ENCODE results near the gene DAAM1.

DNA sequence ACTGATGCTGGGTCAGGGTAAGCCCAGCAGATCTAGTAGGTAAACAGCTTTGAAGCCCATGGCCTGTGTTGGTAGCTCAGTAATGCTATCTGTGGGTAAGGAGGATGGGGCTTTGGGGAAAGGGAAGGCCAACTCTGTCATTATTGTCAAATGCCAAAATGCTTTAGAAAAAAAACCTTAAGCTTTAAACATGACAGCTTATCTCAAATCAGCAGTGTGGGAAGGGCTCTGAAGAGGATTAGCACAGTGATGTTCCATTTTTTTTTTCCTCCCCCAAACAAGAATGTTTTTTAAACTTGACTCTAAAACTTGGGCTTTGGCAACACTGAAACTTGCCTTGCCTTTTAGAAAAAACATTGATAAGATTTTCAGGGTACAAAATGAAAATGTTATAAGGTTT, 11.7 kb downstream of the DAAM1 start:
- TF ChIP-seq, protein P1, sequence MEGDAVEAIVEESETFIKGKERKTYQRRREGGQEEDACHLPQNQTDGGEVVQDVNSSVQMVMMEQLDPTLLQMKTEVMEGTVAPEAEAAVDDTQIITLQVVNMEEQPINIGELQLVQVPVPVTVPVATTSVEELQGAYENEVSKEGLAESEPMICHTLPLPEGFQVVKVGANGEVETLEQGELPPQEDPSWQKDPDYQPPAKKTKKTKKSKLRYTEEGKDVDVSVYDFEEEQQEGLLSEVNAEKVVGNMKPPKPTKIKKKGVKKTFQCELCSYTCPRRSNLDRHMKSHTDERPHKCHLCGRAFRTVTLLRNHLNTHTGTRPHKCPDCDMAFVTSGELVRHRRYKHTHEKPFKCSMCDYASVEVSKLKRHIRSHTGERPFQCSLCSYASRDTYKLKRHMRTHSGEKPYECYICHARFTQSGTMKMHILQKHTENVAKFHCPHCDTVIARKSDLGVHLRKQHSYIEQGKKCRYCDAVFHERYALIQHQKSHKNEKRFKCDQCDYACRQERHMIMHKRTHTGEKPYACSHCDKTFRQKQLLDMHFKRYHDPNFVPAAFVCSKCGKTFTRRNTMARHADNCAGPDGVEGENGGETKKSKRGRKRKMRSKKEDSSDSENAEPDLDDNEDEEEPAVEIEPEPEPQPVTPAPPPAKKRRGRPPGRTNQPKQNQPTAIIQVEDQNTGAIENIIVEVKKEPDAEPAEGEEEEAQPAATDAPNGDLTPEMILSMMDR (IDR thresholded peaks at IDR 0.05), result no peak
- no peak for TF ChIP-seq POLR2A (IDR thresholded peaks at IDR 0.05)
